NCI-H345 treated with DMSO at 0.1 percent for 48 hours (cell line): ENCODE measurements around the gene DUSP23.

Experiments
- DNase-seq: peaks from one replicate; lab custom pipeline; 2025; ENCODE audit not compliant: unreplicated experiment; lab: John Stamatoyannopoulos, UW

The DUSP23 gene

DNA sequence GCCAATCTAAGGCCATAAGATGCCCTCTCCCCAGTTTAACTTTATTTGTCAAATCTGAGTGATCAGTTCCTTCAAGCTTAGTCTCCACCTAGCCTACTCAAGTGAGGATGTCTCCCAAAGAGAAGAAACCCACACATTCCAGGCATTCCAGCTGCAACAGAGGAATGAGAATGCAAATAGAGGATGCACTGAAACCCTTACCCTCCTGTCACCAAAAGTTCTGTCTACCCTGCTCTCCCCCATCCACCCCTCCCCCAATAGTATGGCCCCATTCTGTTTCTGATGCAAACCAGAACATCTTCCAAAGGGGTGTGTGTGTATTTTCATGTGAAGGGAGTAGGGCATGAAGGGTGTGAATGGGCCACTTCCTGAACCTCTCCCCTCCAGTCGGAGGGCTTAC, 3.0 kb downstream of the DUSP23 start:
- DNase-seq: no peak

DNA sequence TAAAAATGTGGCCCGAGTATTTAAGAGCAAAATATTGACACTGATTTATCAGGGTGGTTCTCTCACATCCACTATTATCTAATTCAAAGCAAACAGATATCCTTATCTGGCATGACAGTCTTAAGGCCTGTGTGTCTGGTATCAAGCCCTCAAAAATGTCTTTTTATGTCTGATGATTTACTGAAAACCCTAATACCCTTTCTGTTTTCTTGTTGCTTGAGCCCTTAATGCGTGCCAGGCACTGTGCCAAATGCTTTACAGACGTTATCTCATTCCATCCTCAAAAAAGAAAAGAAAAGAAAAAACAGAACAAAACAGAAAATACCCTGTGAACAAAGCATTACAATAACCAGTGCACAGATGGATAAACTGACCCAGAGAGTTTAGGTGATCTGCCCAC, 5.7 kb downstream of the DUSP23 start:
- DNase-seq: no peak

DNA sequence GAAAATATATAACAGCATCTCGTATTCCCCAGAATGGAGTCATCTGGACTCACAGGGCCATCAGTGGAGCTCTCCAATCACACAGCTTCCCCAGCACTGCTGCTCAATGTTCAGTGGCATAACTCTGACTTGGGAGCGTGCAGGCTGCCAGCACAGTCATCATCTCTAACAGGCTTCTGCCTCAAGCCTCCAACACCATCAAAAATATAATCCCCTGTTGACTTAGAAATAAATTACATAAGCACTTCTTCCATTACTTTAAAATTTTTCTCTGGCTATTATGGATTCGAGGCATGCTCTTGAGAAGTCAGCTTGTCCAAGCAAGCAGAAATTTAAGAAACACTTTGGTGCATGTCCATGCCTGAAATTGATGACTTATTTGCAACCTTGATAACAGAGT, 6.2 kb downstream of the DUSP23 start:
- no peak for DNase-seq

GRCh38 chr1:159790237-159790917, 9.6 kb downstream of the DUSP23 start:
- DNase-seq: peak; percentile 17

GRCh38 chr1:159791031-159791430, 10.3 kb downstream of the DUSP23 start:
- no peak for DNase-seq

DNA sequence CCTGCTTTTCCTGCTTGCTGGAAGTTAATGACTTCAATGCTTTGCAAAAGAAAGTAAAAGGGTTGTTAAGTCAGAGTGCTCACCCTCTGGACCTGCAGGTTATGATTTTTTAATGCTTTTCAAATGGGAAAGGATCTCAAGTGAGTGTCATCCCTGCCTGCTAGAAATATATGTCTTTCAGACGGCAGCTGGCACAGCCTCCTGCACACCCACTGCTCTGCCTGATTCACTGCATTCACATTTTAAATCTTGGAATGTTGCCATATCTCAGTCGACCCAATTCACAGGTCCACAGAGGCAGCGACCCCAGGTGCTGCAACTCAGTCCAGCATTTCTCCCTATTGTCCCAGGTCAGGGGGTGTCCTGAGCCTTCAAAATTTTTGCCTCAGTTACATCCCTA, 10.7 kb downstream of the DUSP23 start:
- DNase-seq: no peak

GRCh38 chr1:159795534-159795933, 14.8 kb downstream of the DUSP23 start:
- DNase-seq: no peak

DNA sequence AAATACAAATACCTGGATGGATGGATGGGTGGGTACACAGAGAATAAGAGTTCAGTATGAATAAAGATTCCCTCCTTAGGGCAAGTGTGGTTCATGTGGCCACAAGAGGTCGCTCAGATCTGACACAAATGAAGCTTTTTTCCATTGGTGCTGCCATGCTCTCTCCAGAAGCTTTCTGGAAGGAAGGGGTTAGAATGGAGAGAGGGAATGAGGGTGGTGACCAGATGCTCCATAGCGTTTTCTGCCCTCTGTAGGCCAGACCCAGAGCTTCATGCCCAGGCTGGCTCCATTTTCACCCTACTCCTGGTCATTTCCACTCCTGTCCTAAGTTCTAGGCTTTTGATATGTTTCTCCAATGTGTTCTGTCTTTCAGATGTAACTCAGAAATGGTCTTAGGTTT, 18.1 kb downstream of the DUSP23 start:
- peak; percentile 56 for DNase-seq

DNA sequence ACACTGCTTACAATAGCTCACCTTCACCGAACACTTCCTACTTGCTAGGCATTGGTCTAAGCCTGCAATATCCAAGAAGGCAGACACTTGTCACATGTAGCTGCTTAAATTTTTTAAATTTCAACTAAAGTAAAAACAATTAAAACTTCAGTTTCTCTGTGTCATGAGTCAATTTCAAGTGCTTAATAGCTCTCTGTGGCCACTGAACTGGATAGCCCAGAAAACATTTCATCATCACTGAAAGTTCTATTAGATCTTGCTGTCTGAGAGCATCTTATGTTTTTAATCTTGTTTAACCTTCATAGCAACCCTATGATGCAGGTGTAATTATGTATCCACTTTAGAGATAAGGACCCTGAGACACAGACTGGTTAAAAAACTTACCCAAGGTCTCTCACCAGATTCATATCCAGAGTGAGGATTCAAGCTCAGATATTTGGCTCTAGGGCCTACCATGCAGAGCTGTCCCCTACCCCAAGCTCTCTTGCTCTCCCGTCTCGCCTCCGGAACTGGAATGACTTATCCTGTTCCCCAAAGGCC, 18.8 kb downstream of the DUSP23 start:
- no peak for DNase-seq

- no peak for DNase-seq
Observed at GRCh38 chr1:159800177-159800930, 19.6 kb downstream of the DUSP23 start.

DNA sequence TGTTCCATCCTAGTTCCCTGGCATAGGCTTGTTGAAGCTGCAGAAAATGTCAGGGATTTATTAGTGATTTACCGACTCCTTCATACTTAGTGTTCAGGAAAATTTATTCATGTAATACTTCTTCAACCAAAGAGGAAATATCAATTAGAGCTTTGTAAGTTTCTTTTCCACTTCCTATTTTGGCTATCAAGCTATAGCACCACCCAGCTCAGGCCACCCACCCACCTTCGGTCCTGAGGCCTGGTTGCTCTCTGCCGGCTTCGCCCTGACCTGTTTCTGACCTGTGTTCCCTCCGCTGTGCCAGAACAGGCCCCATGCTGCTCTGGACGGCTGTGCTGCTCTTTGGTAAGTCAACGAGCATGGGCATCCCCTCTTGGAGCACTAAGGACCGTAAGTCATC, 21.3 kb downstream of the DUSP23 start, which contains the start of gene FCRL6:
FCRL6 (plus strand) TSS at position 250 of the 400 bp plus-strand sequence; CDS start at position 315, 65 bp downstream.
- DNase-seq: no peak

DNA sequence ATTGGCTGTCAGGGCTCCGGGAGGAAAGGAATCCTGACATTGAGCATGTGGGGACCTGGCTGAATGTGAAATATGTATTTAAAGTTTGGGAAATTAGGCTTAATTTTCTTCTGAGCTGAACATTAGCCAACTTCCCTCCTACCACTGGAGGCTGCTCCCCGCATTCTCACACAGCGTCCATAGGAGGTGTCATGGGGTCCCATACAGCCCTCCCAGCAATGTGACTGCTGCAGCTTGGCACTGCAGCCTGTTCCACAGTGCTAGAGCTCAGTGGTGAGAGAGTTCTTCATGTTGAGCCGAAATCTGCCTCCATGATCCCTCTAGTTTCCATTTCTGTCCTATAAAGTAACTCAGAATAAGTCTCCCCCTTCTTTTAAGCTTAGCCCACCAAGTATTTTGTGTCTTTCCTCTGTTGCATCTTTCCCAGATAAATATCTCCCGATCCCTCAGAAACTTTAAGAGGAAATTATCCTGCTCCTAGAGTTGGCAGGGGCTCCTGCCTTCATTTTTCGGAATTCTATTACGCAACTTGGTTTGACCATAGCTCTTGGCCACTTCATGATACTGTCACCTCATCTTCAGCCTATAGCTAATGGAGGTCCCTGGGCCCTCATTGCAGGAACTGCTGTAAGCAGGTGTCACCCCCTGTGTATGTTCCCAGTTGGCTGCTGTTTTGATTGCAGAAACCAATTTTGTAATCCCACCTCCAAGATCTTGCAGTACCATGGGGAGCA, 23.4 kb downstream of the DUSP23 start:
- no peak for DNase-seq

- no peak for DNase-seq
Observed at GRCh38 chr1:159804924-159805323, 24.2 kb downstream of the DUSP23 start.

- DNase-seq: no peak
Observed at GRCh38 chr1:159815926-159816325, 35.2 kb downstream of the DUSP23 start.

DNA sequence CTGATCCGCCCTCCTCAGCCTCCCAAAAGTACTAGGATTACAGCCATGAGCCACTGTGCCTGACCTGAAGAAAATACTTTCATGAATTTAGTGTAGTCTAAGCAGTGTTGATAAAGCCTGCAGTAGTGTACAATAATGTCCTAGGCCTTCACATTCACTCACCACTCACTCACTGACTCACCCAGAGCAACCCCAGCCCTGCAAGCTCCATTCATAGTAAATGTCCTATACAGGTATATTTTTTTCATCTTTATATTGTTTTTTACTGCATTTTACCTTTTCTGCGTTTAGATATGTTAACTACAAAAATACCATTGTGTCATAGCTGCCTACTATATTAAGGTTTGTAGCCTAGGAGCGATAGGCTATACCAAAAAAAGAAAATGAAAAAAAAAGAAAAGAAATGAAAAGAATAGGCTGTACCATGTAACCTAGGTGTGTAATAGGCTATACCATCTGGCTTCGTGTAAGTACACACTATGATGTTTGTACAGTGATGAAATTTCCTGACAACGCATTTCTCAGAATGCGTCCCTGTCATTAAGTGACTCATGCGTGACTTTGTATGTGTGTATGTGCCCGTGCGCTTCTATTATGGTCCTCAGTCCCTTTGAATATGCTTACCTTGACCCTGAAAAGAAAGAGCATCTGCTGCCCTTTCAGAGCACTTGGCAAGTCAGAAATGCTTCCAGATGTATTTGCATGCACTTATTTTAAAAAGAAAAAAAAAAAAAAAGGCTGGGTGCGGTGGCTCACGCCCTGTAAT, 36.7 kb downstream of the DUSP23 start:
- DNase-seq: peak; percentile 81

GRCh38 chr1:159821171-159821867, 40.6 kb downstream of the DUSP23 start:
- DNase-seq: no peak

DNA sequence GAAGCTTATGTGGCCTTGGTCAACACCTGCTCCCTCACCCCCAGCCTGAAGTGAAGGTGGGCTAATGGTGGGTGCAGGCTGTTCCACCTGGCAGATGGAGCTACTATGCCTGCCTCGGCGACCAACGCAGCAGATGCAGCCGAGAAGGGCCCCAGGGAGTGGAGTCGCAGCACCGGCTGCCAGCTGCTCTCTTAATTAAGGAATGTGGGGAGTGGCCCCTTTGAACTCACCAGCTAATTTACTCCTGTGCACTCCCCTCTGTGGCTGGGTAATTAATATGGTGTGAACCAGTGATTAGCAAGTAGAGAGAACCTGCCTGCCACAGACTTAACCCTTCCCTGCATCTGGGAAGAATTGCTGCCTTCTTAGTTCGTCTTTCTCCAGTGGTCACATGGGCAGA, 42.6 kb downstream of the DUSP23 start:
- DNase-seq: peak; percentile 11

DNA sequence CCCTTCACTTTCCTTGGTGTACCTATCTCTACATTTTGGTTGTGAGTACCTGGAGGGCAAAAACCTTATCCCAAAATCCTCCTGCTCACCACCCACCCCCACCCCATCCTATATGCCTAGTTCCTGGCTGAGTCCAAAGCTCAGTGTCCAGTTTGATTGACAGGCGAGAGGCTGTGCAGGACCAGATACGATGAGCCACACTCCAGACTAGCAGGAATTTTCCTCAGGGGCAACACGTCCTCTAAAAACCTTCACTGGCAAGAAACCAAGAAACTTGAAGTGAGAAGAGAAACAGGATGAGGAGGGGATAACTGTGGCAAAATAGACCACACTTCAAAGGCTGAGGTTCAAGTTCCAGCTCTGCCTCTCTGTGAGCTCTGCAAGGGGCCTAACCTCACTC, 44.8 kb downstream of the DUSP23 start:
- DNase-seq: no peak

- DNase-seq: no peak
Observed at GRCh38 chr1:159826441-159827101, 45.8 kb downstream of the DUSP23 start, which contains the start of gene SLAMF8. Gene SLAMF8, plus strand, starts transcription at chr1:159826873. Its CDS starts 26 bp downstream, at chr1:159826899.

GRCh38 chr1:159827102-159827490, 46.3 kb downstream of the DUSP23 start:
- DNase-seq: no peak
